Superior temporal gyrus (tissue), 1 donor: ENCODE data around the gene ZIM2.

Source experiments
- DNase-seq: peaks from one replicate; pipeline ENCODE4 v3.0.0-alpha.2; 2016; ENCODE audit errors: extremely low spot score

The ZIM2 gene

GRCh38 chr19:56838909-56839651 is 1.4 kb downstream of the ZIM2 start:
- DNase-seq = peak; percentile 95

GRCh38 chr19:56838024-56838908 is 2.3 kb downstream of the ZIM2 start:
- peak; percentile 80 for DNase-seq

GRCh38 chr19:56837492-56838023 is 3.0 kb downstream of the ZIM2 start:
- DNase-seq = peak; percentile 88

GRCh38 chr19:56837004-56837403 is 3.5 kb downstream of the ZIM2 start:
- DNase-seq = no peak

DNA sequence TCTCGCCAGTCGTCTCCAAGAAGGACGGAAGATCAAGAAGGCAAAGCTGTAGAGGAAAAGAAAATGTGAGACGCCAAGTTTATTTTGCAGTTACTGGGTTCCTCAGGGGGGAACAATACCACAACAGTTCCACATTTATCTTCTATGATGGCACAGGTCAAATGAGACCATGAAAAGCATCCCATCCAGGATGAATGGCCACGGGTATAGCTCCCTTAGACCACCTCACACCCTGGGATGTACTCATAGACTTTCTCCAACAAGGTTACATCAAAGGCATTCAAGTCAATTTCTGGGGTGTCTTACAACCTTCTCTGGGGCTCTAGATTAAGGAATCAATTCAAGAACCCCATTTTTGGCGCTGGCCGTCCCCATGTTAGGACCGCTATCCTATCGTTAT is 4.5 kb downstream of the ZIM2 start:
- DNase-seq = no peak

- DNase-seq = no peak
Observed at GRCh38 chr19:56835401-56835800, 5.1 kb downstream of the ZIM2 start.

DNA sequence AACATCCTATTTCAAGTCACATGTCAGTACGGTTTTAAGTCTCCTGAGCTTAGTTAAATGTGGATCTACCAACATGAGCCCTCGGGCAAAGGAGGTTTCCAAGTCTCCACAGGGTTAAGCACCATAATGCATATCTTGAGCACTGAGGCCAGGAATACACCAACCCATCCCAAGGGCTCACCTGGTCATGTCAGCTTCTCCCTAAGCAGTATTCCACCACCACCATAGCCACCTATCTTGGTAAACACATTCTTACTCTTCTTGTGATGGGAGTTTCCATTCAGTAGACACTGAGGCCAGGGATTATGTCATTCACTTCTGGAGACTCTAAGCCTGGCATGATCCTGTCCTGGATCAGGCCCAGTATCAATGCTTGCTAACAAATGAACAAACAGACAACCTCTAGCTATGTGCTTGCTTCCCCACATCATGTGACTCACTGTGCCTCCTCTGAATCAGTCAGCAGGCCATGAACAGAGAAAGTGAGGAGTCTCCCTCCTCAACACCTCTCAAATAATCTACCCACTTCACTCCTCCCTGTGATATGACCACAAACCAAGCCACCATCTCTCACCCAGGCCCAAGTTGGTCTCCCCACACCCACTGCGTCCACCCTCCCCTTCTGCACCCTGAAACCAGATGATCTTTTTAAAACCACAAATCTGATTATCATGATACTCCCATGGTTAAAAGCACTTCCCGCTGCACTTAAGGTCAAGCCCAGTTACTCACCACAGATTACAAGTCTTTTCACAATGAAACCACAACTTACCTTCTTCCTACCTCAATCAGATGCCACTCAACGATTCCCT is 5.8 kb downstream of the ZIM2 start:
- DNase-seq = no peak

GRCh38 chr19:56832352-56832928 is 8.1 kb downstream of the ZIM2 start:
- DNase-seq = no peak

DNA sequence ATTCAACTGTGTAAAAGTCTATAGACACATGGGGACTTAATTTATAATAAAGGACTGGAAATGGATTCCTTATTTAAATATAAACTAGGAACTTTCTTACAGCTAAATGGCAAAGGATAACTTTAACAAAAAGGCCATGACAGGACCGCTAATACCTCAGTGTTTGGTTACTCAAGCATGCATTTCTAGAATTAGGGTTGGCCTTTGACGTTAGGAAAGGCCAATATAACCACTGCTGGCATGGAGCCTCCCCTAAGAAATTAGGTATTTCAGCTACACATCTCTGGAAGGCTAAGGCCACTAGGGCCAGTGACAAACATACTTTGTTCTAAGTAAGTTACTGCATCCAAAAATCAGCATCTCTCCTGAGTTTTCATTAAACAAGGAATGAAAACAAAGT is 9.3 kb downstream of the ZIM2 start:
- DNase-seq = no peak

DNA sequence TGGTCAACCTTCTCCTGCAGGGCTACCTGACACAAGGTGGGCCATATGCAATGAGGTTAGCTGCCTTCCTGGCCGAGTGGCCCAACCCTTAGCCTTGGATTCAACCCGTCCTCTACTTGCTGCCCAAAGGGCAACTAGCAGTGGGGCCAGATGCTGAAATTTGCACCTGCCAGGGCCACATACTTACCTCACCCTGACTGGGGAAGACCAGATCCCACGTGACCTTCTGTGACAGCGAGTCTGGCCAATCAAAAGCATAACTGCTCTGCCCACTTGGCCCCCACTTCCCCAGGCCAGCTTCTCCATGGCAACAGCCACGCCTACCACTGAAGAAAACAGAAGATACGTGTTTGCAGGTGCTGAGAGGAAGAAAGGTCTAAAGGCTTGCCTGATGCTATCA is 10.9 kb downstream of the ZIM2 start:
- no peak for DNase-seq

DNA sequence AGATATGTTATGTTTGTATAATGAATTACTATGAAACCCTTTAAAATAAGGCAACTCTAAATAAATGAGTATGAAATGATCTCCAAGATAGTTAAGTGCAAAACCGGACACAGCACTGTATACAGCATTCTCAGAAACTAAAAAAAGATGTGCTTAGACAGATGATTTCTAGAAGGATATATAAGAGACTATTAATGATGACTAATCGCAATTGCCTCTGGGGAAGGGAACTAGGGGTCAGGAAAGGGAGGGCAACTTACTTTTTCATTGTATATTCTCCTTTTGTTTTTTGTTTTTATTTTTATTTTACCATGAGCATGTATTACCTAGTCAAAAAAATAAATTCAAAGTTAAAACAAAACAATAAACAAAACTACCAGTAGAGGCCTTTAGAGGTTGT is 12.8 kb downstream of the ZIM2 start:
- no peak for DNase-seq

DNA sequence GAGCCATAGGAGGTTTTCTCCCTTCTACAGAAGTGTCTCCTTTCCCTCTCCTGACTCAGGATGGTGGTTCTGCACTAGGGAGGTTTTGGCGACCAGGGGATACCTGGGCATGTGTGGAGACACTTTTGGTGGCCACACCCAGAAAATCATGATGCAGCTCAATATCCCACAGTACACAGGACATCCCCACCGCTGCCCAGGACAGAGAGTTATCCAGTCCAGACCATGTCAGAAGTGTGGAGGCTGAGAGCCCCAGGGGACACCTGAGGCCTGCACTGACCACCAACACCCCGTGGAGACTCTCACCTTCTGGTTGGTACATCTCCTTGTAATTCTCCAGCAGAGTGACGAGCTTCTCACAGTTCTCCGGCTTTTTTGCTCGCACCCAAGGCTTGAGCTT is 16.6 kb downstream of the ZIM2 start:
- DNase-seq = no peak

DNA sequence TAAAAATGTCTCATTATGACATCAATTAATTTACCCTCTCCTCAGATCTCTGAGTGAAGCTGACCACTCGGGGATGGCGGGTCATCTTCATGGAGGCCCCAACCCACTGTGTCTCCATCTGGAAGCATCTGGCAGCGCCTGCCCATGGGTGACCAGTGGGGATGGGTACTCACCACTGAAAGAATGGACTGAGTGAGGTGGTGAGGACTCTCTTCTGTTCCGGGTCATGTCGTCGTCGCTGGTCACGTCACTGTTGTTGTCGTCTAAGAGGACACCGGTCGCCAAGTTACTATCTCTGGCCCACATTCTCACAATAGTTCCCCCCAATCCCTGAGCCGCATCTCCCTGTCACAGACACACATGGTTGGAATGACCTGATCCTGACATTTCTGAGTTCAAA is 17.1 kb downstream of the ZIM2 start:
- no peak for DNase-seq

- DNase-seq = no peak
Observed at GRCh38 chr19:56822755-56823154, 17.8 kb downstream of the ZIM2 start.

DNA sequence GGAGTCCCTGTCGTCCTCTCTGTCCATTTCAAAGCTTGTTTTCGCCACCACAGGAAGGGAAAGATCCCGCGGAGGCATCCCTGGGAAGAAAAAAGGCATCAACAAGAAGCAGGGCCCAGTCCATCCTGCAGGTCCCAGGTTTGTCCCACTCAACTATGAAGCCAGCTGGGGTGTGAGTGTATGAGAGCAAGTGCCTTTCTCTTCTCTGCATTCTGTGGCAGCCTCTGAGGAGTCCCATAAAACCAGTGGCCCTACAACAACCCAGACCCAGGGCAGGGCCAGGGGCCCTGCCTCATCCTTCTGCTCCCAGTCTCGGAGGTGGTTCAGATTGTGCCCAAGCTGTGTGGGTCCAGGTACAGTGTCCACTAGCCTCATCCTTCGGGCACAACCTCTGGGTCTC is 18.9 kb downstream of the ZIM2 start:
- no peak for DNase-seq

GRCh38 chr19:56821209-56821608 is 19.3 kb downstream of the ZIM2 start:
- no peak for DNase-seq

GRCh38 chr19:56819166-56819565 is 21.4 kb downstream of the ZIM2 start:
- DNase-seq = no peak

DNA sequence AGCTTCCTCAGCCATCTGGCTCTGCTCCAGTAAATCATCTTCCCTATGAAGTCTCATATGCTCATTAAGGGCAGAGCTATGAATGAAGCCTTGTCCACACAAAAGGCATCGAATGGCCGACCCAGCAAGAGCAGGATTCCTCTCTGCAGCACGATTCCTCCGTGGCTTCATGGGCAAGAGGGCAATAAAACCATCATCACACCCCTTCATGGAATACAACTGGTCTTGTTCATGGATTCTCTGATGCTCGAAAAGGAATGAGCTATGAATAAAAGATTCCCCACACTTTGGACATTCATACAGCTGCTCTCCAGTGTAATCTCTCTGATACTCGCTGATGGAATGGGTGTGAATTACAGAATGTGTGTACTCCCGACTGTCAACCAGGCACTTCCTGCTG is 25.9 kb downstream of the ZIM2 start:
- DNase-seq = no peak

GRCh38 chr19:56813531-56813930 is 27.0 kb downstream of the ZIM2 start:
- DNase-seq = no peak

- no peak for DNase-seq
Observed at GRCh38 chr19:56811480-56811879, 29.0 kb downstream of the ZIM2 start.

DNA sequence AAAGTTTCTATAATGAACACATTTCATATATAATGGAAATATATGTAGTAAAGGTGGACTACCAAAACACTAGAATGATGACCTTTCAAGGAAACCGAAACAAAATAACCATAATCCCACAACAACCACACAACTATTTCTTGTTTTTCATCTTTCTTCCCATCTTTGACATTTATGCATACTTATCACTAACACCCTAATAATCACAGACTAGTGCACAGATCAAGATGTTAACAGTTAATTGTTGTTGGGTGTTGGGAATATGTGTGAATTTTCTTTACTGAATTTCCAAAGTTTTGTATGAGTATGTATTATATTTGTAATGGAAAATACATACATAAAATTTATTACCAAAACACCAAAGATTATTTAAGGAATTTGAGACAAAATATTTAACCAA is 30.3 kb downstream of the ZIM2 start:
- no peak for DNase-seq
